WERI-Rb-1 (cell line): ENCODE measurements around the gene PCDHGA8.
"Not testable (repeated sequence)": the region's sequence is repeated elsewhere in the genome, so short reads cannot be mapped to it uniquely, and the experiment has no call there.

ENCODE experiments used
- DNase-seq: peaks from one replicate; pipeline ENCODE4 v3.0.0-alpha.2; 2020
- H3K27ac ChIP-seq: fragments of 250-450 bp; sonication (Bioruptor Pico); 2 replicates; pipeline ENCODE4 v1.5.1; 2020; ENCODE audit warnings: mild to moderate bottlenecking, moderate library complexity
- H3K27me3 ChIP-seq: fragments of 250-450 bp; sonication (Bioruptor Pico); 2 replicates; pipeline ENCODE4 v1.5.1; 2021; ENCODE audit warnings: mild to moderate bottlenecking, low read depth, moderate library complexity; ENCODE audit not compliant: insufficient read depth, severe bottlenecking
- H3K36me3 ChIP-seq: fragments of 250-450 bp; sonication (Bioruptor Pico); 2 replicates; pipeline ENCODE4 v1.5.1; 2020; ENCODE audit warnings: mild to moderate bottlenecking, moderate library complexity
- H3K4me3 ChIP-seq: 2 replicates; pipeline ENCODE4 v1.5.1; 2011; ENCODE audit warnings: low read depth, mild to moderate bottlenecking, control low read depth, low read length
- H3K9me3 ChIP-seq: fragments of 250-450 bp; sonication (Bioruptor Pico); 2 replicates; pipeline ENCODE4 v1.5.1; 2021; ENCODE audit warnings: mild to moderate bottlenecking, moderate library complexity; ENCODE audit not compliant: severe bottlenecking
- TF ChIP-seq, protein P1 (sequence below): IDR thresholded peaks from 2 replicates; pipeline ENCODE4 v1.5.1; 2011; ENCODE audit warnings: low read depth, mild to moderate bottlenecking, control low read depth, inconsistent platforms, low read length

Gene PCDHGA8

DNA sequence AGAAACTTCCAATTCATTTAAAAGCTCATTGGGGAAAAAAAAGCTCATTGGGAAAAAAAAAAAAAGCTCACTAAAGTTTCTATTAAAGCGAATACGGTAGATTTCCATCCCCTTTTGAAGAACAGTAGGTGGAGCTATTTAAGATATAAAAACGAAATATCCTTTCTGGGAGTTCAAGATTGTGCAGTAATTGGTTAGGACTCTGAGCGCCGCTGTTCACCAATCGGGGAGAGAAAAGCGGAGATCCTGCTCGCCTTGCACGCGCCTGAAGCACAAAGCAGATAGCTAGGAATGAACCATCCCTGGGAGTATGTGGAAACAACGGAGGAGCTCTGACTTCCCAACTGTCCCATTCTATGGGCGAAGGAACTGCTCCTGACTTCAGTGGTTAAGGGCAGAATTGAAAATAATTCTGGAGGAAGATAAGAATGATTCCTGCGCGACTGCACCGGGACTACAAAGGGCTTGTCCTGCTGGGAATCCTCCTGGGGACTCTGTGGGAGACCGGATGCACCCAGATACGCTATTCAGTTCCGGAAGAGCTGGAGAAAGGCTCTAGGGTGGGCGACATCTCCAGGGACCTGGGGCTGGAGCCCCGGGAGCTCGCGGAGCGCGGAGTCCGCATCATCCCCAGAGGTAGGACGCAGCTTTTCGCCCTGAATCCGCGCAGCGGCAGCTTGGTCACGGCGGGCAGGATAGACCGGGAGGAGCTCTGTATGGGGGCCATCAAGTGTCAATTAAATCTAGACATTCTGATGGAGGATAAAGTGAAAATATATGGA lies 38.1 kb downstream of the PCDHGA8 start, which contains the start of gene PCDHGA12:
TSS of gene PCDHGA12 (plus strand) at position 176 of the 782 bp plus-strand sequence. CDS start at position 429, 253 bp downstream.
- H3K27me3 ChIP-seq, result no peaks in the 10 kb centered on the region
- TF ChIP-seq, protein P1, sequence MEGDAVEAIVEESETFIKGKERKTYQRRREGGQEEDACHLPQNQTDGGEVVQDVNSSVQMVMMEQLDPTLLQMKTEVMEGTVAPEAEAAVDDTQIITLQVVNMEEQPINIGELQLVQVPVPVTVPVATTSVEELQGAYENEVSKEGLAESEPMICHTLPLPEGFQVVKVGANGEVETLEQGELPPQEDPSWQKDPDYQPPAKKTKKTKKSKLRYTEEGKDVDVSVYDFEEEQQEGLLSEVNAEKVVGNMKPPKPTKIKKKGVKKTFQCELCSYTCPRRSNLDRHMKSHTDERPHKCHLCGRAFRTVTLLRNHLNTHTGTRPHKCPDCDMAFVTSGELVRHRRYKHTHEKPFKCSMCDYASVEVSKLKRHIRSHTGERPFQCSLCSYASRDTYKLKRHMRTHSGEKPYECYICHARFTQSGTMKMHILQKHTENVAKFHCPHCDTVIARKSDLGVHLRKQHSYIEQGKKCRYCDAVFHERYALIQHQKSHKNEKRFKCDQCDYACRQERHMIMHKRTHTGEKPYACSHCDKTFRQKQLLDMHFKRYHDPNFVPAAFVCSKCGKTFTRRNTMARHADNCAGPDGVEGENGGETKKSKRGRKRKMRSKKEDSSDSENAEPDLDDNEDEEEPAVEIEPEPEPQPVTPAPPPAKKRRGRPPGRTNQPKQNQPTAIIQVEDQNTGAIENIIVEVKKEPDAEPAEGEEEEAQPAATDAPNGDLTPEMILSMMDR, result no peak
- peaks cover 6% of the 10 kb centered on the region for H3K9me3 ChIP-seq
- H3K36me3 ChIP-seq, result no peaks in the 10 kb centered on the region
- H3K27ac ChIP-seq, result no peak within 1 kb of the TSS
- DNase-seq, result no peak
- no peak within 1 kb of the TSS for H3K4me3 ChIP-seq

DNA sequence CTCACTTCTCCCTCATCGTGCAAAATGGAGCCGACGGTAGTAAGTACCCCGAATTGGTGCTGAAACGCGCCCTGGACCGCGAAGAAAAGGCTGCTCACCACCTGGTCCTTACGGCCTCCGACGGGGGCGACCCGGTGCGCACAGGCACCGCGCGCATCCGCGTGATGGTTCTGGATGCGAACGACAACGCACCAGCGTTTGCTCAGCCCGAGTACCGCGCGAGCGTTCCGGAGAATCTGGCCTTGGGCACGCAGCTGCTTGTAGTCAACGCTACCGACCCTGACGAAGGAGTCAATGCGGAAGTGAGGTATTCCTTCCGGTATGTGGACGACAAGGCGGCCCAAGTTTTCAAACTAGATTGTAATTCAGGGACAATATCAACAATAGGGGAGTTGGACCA lies 38.9 kb downstream of the PCDHGA8 start:
- no peak overlapping the region for H3K4me3 ChIP-seq
- no peak for DNase-seq

DNA sequence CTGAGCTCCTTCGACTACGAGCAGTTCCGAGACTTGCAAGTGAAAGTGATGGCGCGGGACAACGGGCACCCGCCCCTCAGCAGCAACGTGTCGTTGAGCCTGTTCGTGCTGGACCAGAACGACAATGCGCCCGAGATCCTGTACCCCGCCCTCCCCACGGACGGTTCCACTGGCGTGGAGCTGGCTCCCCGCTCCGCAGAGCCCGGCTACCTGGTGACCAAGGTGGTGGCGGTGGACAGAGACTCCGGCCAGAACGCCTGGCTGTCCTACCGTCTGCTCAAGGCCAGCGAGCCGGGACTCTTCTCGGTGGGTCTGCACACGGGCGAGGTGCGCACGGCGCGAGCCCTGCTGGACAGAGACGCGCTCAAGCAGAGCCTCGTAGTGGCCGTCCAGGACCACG lies 39.9 kb downstream of the PCDHGA8 start:
- not testable (repeated sequence) for H3K9me3 ChIP-seq, DNase-seq, H3K4me3 ChIP-seq, H3K27ac ChIP-seq, H3K36me3 ChIP-seq, H3K27me3 ChIP-seq

More for the DNA sequence above, 38.9 kb downstream of the PCDHGA8 start:
- Histone ChIP-seq H3K27ac (no peak overlapping the region), H3K9me3 (peaks cover 6% of the 10 kb centered on the region), H3K27me3 (no peaks in the 10 kb centered on the region), H3K36me3 (no peaks in the 10 kb centered on the region)
- TF ChIP-seq, protein P1, result no peak

GRCh38 chr5:141432726-141433125 lies 40.3 kb downstream of the PCDHGA8 start:
- H3K27me3 ChIP-seq, H3K9me3 ChIP-seq, DNase-seq: not testable (repeated sequence)

GRCh38 chr5:141434006-141434405 lies 41.6 kb downstream of the PCDHGA8 start:
- no peaks in the 10 kb centered on the region for H3K9me3 ChIP-seq
- H3K4me3 ChIP-seq, result no peak overlapping the region
- H3K27me3 ChIP-seq, result no peaks in the 10 kb centered on the region
- H3K27ac ChIP-seq, result no peak overlapping the region
- DNase-seq, result no peak
- TF ChIP-seq, protein P1, result no peak
- H3K36me3 ChIP-seq, result no peaks in the 10 kb centered on the region

More at GRCh38 chr5:141432726-141433125, 40.3 kb downstream of the PCDHGA8 start:
- not testable (repeated sequence) for H3K27ac ChIP-seq, H3K36me3 ChIP-seq, H3K4me3 ChIP-seq

DNA sequence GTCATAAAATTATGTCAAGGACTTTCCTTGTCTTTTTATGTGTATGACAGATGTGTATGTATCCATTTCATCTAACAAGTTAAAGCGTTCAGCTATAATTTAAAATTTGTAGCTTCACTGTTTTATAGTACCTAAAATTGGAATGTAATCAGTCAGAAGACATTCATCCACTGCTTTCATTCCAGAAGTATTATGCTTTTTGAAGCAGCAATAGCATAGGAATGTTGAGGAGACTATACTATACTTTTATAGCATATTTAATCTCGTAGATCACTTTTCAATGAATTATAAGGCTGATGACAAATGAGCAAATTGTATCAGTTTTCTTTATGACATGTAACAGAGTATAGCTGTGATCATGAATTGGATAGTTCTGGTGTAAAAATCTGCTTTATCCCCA lies 44.8 kb downstream of the PCDHGA8 start:
- no peaks in the 10 kb centered on the region for H3K9me3 ChIP-seq
- no peaks in the 10 kb centered on the region for H3K27me3 ChIP-seq
- no peak overlapping the region for H3K27ac ChIP-seq
- no peaks in the 10 kb centered on the region for H3K36me3 ChIP-seq
- no peak overlapping the region for H3K4me3 ChIP-seq
- DNase-seq, result no peak
- TF ChIP-seq, protein P1, result no peak
